GM15510 (cell line): ENCODE results near the gene ETV5.

Source experiments
- POLR2A ChIP-seq: IDR thresholded peaks from 3 replicates; pipeline ENCODE4 v1.6.1; 2011; ENCODE audit warnings: borderline replicate concordance; ENCODE audit not compliant: insufficient read length; ENCODE audit errors: extremely low read depth

The ETV5 gene

DNA sequence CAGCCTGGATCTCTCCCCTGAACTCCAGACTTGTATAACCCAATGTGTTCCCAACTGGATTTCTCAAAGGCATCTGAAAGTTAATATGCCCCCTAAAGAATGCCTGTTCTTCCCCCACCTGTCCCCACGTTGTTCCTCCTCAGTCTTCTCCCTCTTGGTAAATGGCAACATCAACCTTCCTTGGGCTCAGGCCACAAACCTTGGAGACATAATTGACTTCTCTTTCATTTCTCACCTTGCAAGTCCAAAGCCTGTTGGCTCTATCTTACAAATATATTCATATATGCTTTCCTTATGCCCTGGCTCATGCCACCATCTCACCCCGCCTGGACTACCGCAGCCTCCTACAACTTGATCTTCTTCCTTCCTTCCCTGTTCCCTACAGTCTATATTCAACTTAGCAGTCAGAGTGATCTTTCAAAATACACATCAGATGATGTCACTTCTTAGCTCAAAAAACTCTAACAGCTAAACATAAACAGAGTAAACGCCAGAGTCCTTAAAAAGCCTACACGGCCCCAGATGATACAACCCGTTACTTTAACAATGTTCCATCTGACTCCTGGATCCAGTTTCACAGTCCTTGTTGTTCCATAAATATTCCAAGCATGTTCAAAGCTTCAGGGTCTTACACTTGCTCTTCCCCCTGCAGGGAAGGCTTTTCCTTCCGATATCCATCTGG lies 66.2 kb downstream of the ETV5 start:
- no peak for TF ChIP-seq POLR2A

DNA sequence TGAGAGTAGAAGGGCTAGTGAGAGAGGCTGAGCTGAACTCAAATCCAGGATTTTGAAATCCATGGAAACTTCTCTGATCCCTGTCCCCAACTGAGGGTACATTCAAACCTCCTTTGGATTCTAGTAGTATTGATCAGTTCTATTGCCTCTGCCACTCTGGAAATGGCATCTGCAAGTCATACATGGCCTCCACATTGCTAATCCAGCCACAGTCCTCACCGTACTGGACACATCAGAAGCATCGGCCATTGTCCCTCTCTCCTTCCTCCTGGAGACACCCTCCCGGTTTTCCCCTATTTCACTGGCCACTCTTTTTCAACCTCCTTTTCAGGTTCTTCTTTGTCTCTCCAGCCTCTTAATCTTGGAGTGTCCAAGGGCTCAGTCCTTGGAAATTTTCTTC lies 66.9 kb downstream of the ETV5 start:
- TF ChIP-seq POLR2A = no peak

DNA sequence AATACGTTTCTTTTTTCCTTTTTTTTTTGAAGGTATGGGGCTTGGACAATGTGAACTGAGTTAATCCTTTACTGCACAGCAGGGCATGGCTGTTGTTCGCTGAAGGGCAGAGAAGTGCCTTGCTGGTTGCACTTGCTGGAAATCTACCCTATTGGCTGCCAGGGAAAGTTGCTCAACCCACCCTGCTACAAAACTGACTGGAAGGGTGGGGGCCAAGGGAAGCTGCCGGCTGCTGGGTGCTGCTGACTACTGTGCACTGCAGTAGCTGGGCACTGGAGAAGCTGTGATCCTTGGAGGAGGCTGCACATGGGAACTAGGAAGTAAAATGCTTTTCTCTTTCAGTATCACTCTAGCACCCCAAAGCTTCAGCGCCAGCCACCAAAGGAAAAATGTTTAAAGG lies 70.5 kb downstream of the ETV5 start:
- no peak for TF ChIP-seq POLR2A

DNA sequence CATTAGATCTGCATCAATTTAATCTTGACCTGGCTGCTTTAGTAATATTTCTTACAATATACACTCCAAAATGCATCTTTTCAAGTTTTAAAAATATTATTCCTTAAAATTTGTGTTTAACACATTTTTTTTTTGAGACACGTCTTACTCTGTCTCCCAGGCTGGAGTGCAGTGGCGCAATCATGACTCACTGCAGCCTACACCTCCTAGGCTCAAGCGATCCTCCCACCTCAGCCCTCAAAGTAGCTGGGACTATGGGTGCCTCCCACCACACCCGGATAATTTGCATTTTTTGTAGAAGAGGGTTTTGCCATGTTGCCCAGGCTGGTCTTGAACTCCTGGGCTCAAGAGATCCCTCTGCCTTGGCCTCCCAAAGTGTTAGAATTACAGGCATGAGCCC lies 73.6 kb downstream of the ETV5 start:
- no peak for TF ChIP-seq POLR2A

DNA sequence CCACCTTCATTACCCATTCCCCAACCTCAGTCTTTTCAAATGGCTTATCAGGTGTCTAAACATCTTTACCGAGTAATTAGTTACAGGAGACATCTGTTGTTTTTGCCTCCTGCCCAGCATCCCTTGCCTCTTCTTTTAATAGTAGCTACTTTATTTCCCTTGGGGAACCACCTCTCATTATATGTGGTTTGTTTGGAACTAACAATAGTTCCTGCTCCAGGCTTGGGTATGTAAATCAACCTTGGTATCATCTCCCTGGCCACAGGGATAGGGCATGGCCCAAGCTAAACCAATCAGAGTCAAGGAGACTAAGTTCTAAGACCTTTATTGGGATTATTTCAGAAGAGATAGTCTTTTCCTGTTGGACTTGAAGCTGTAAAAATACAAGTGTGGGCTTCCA lies 76.6 kb downstream of the ETV5 start:
- no peak for TF ChIP-seq POLR2A

DNA sequence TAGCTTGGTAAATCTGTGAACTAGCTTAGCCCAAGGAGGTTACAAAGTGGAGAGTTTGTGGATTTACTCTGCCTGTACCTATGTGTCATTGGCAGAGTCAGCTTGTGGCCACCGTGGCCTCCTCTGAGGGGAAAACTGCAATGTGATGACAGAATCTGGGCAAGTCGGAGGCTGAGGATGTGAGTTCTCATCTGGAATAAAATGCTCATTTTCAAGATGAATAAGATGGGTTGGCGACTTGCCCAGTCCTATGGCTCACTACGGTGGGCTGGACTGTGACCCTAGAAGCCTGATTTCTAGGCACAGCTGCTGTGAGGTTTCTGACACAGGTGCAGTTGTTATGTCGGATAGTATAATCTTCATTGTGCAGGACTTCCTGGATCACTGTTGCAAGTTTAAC lies 83.7 kb downstream of the ETV5 start:
- no peak for TF ChIP-seq POLR2A

DNA sequence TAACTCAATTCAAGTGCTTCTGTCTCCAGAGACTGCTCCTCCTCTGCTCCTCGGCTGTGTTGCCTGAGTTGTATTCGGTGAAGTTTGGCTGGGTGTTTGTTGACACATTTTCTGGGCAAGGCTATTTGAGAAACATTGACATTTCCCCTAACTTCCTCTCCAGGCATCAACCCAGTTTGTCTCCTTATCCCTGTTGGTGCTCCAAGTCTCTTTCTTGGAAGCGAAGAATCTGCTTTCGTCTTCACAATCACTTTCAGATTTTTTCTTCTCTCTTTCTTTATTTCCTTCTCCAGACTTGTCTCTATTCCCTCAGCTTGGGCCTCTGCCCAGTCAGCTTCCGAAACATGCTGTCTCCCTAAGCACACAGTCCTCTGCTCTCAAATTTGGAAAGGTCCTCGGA lies 84.7 kb downstream of the ETV5 start:
- TF ChIP-seq POLR2A = no peak

DNA sequence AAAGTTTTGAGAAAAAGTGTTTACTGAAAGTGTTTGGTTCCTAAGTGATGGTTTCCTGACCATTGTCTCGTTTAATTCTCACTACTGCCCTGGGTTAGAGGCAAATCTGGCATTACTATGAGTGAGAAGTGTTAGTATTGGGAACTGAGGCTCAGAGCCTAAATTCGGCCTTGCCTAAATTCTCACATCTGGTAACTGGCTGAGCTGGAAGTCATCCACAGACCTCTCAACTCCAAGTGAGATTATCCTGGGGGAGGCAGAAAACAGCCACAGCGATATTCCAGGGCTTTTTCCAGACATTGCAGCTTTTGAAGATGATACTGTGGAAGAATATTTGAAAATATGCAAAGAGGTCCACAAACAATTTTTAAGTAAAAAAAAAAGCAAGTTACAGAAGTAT lies 86.0 kb downstream of the ETV5 start:
- TF ChIP-seq POLR2A = no peak

DNA sequence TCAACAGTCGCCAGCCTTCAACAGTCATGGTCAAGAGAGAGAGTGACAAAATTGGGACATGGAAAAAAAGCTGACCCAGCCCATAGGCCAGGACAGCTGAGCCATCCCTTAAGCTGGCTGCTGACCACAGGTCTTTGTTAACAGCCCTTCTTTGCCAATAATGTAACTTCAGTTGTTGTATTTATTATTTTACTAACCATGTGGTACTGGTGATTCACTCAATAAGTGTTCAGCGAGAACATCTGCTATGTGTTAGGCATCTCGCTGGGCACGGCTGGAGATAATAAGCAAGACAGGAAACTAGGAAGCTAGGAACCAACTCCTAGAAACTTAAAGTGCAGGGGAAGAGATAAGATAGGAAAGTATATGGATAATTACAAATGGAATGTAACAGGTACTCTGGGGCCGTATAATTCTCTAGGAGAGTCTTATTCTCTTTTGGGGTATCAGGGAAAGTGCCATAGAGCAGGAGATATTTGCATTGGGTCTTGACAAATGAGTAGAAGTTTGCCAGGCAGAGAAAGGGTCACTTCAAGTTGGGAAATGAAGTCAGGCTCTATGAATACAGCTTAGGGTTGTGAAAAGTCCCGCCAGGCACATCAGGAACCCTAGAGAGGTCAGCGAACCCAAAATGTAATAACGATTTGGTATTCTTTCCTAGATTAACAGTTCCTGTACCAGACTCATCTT lies 87.1 kb downstream of the ETV5 start:
- TF ChIP-seq POLR2A = no peak

DNA sequence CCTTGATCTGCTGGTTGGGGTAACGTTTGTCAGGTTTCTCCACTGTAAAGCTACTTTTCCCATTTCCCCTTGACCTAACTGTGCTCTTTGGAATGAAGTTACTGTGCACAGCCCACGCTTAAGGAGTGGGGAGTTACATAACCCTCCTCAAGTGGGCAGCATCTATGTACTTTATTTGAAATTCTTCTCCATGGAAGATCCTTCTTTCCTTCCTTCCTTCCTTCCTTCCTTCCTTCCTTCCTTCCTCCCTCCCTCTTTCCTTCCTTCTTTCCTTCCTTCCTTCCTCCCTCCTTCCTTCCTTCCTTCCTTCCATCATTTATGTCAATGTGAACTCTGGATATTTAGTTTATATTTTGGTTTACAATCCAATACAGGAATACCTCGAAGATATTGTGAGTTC lies 94.0 kb downstream of the ETV5 start:
- TF ChIP-seq POLR2A = no peak

DNA sequence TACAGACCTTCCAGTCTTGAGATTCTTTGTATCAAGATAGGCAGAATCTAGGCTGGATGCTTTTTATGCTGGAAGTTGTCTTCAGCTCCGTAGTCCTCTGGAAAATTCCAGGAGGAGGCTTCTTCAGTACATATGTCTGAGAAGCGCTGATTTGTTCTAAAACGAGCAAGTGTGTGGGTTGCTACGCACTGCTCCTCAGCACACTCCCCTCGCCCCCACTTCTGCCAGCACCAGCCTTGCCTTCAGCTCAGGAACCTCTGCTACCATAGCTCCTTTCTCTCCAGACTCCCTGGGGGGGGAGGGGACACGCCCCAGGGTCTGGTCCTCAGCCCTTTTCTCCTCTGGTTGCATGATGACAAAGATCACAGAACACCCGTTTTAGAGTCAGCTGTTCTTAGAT lies 95.6 kb downstream of the ETV5 start:
- TF ChIP-seq POLR2A = no peak

DNA sequence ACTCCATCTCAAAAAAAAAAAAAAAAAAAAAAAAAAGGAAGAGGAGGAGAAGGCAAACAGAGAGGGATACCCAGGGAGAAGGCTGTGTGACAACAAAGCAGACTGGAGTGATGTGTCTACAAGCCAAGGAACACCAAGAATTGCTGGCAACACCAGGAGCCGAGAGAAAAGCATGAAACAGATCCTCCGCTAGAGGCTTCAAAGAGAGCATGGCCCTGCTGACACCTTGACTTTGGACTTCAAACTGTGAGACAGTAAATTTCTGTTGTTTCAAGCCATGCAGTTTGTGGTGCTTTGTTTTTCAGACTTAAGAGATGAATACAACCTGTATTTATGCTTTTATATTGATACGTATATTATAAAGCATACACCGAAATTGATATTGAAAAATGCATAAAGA lies 96.8 kb downstream of the ETV5 start:
- TF ChIP-seq POLR2A = no peak

DNA sequence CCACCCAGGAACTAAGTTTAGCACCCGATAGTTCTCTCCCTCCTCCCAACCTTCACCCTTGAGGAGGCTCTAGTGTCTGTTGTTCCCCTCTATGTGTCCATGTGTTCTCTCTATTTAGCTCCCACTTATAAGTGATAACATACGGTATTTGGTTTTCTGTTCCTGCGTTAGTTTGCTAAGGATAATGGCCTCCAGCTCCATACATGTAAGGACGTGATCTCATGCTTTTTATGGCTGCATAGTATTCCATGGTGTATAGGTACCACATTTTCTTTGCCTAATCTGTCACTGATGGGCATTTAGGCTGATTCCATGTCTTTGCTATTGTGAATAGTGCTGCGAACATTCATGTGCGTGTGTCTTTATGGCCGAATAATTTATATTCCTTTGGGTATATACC lies 104.2 kb downstream of the ETV5 start:
- TF ChIP-seq POLR2A = no peak

DNA sequence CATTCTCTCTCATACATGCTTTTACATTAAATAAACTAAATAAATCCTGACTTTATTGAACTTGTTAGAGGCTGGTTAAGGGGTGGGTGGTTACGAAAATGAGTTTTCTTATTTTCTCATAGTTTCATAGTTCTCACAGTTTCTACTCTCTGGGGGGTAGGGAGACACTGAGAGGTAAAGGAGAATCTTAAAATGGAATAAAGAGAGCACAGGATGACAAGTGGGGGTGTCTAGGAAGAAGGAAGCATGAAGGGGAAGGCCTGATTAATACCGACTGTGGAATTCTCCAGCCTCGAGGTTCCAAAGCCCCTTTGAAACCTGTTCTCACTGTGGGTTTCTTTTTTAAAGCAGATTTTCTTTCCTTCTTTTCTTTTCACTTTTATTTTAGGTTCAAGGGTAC lies 104.7 kb downstream of the ETV5 start:
- TF ChIP-seq POLR2A = no peak

DNA sequence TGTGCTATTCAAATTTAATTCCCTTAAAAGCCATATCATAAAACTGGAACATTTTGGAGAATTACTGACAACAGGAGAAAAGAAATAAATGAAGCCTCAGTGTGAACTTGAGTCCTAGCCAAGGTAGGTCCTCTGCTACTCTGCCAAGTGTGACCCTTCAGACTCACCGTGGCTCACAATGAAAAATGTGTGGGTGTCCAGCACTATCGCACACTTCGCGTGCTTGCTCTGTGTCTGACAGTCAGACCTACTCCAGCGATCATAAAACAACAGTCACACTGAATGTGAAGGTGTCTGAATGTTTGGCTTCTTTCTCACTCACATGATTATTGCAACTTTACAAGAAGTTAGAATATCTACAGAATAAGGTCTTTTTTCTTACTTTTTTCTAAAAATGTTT lies 105.3 kb downstream of the ETV5 start:
- no peak for TF ChIP-seq POLR2A

DNA sequence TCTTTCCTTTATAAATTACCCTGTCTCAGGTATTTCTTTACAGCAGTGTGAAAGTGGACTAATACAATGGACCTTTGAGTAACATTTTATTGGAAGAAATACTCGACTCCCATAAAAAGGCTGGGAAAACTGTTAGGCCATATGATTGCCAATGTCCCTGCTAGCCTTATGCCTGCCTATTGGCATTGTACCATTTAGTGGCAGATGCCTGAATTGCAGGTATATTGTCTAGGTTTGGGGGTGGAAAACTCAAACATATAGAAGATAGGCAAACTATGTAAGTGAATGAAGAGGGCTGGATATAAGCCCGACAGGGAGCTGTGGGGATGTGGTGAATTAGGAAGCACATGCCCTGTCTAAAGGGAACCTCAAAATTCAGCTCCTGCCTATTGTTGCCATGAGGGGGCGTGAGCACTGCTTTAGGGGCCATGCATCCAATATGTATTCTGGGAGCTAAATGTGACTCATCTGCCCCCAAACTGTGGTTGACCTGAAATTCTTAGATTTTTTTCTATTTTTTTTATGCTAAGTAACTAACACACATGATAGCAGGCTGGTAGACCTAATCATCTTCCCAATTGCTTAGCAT lies 105.9 kb downstream of the ETV5 start:
- no peak for TF ChIP-seq POLR2A
